H1 (cell line): ENCODE results near the gene SLC20A1. TPM values are rescaled to one million over a fixed set of nuclear protein-coding genes. Genes with fewer than 3 reads are reported as not detected.

Experiments used
- CTCF ChIA-PET: fragments of 300-600 bp; sonication (Branson Sonifier 250); formaldehyde crosslinking; loops from one replicate; lab custom pipeline; 2021; ENCODE audit not compliant: partially characterized antibody; lab: Charles Lee
- POLR2A ChIA-PET: fragments of 300-600 bp; sonication (Branson Sonifier 250); formaldehyde crosslinking; loops from one replicate; lab custom pipeline; 2021; ENCODE audit warnings: inconsistent platforms; ENCODE audit not compliant: partially characterized antibody; lab: Charles Lee
- DNase-seq, 2 experiments: peaks; one replicate each; pipeline versions ENCODE4 v3.0.0 to v3.0.0-alpha.2; 2010 to 2022; ENCODE audit warnings: low spot score in 2 of 2, low read depth in 1 of 2, mixed read lengths in 1 of 2
- FAIRE-seq: peaks from 2 replicates; lab custom pipeline; 2011; peaks lifted over from hg19 to GRCh38; lab: Jason Lieb, UNC
- H2AFZ ChIP-seq: 2 replicates; pipeline ENCODE4 v1.8.1; 2012; ENCODE audit warnings: low read length, inconsistent platforms
- H2AK5ac ChIP-seq: 2 replicates; pipeline ENCODE4 v1.6.1; 2013; ENCODE audit warnings: low read depth, low read length
- H2BK120ac ChIP-seq: replicated peaks from 2 replicates; pipeline ENCODE3; 2013; ENCODE audit warnings: low read depth, low read length, inconsistent platforms
- H2BK12ac ChIP-seq: 2 replicates; pipeline ENCODE4 v1.6.1; 2013; ENCODE audit warnings: low read depth, low read length
- H2BK15ac ChIP-seq: 2 replicates; pipeline ENCODE4 v1.6.1; 2013; ENCODE audit warnings: low read length
- H2BK20ac ChIP-seq: 2 replicates; pipeline ENCODE4 v1.6.1; 2013; ENCODE audit warnings: low read length
- H2BK5ac ChIP-seq: 2 replicates; pipeline ENCODE4 v1.6.1; 2013; ENCODE audit warnings: low read depth, low read length
- H3K14ac ChIP-seq: 2 replicates; pipeline ENCODE4 v1.6.1; 2013; ENCODE audit warnings: inconsistent platforms; ENCODE audit not compliant: insufficient read length
- H3K18ac ChIP-seq: 2 replicates; pipeline ENCODE4 v1.6.1; 2013; ENCODE audit warnings: low read length; ENCODE audit errors: extremely low read depth
- H3K23ac ChIP-seq: 2 replicates; pipeline ENCODE4 v1.6.1; 2013; ENCODE audit warnings: inconsistent platforms; ENCODE audit not compliant: insufficient read length
- H3K23me2 ChIP-seq: 2 replicates; pipeline ENCODE4 v1.6.1; 2013; ENCODE audit warnings: low read depth, low read length
- H3K27ac ChIP-seq: 2 replicates; pipeline ENCODE4 v1.6.1; 2011; ENCODE audit warnings: low read depth, low read length, inconsistent platforms
- H3K27me3 ChIP-seq, 4 experiments: replicated peaks in 1 of 4; 1 replicate in 1 of 4; 2 replicates in 3 of 4; pipeline versions ENCODE4 v1.6.1 to v1.8.1; 2011 to 2013; ENCODE audit warnings: low read length in 3 of 4, mild to moderate bottlenecking in 3 of 4, inconsistent platforms in 2 of 4, mixed read lengths in 2 of 4, moderate library complexity in 1 of 4; ENCODE audit not compliant: control insufficient read depth in 3 of 4, insufficient read depth in 3 of 4; ENCODE audit errors: extremely low read depth in 1 of 4
- H3K36me3 ChIP-seq, 4 experiments: 2 replicates each; pipeline versions ENCODE4 v1.6.1 to v1.8.1; 2011 to 2013; ENCODE audit warnings: mild to moderate bottlenecking in 4 of 4, low read length in 3 of 4, moderate library complexity in 2 of 4, control low read depth in 1 of 4, inconsistent platforms in 1 of 4; ENCODE audit not compliant: insufficient read depth in 4 of 4, control insufficient read depth in 2 of 4
- H3K4ac ChIP-seq: replicated peaks from 2 replicates; pipeline ENCODE3; 2013; ENCODE audit warnings: low read length, low read depth, mixed read lengths, inconsistent platforms; ENCODE audit not compliant: insufficient read length
- H3K4me1 ChIP-seq, 4 experiments: replicated peaks in 1 of 4; 1 replicate in 1 of 4; 2 replicates in 3 of 4; pipeline versions ENCODE4 v1.6.1 to v1.8.1; 2011 to 2013; ENCODE audit warnings: low read length in 3 of 4, inconsistent platforms in 2 of 4, mixed read lengths in 1 of 4; ENCODE audit not compliant: insufficient read depth in 4 of 4, control insufficient read depth in 3 of 4
- H3K4me2 ChIP-seq, 2 experiments: 2 replicates each; pipeline versions ENCODE4 v1.6.1 to v1.8.1; 2011 to 2013; ENCODE audit warnings: low read depth in 2 of 2, low read length in 2 of 2, control low read depth in 1 of 2, inconsistent platforms in 1 of 2, mild to moderate bottlenecking in 1 of 2; ENCODE audit not compliant: insufficient read depth in 1 of 2
- H3K4me3 ChIP-seq, 4 experiments: fragments of 200-600, 300-600 bp in 1 of 4; sonication (generic), shearing (Covaris generic), sonication (Bioruptor Twin) in 1 of 4; 2 replicates each; pipeline versions ENCODE4 v1.5.1 to v1.8.1; 2011 to 2016; ENCODE audit warnings: low read length in 4 of 4, low read depth in 3 of 4, control low read depth in 2 of 4, inconsistent platforms in 2 of 4, mild to moderate bottlenecking in 2 of 4, mixed read lengths in 1 of 4, moderate library complexity in 1 of 4; ENCODE audit not compliant: insufficient read depth in 2 of 4; ENCODE audit errors: extremely low read depth in 1 of 4
- H3K56ac ChIP-seq: replicated peaks from 2 replicates; pipeline ENCODE3; 2013; ENCODE audit warnings: low read depth, mild to moderate bottlenecking, mixed read lengths, low read length, inconsistent platforms; ENCODE audit not compliant: insufficient read length
- H3K79me1 ChIP-seq: 2 replicates; pipeline ENCODE4 v1.6.1; 2013; ENCODE audit warnings: low read depth, low read length, control low read depth
- H3K79me2 ChIP-seq, 2 experiments: 2 replicates each; pipeline versions ENCODE4 v1.6.1 to v1.8.1; 2012 to 2013; ENCODE audit warnings: low read length in 2 of 2, mild to moderate bottlenecking in 2 of 2, inconsistent platforms in 1 of 2; ENCODE audit not compliant: insufficient read depth in 2 of 2, control insufficient read depth in 1 of 2
- H3K9ac ChIP-seq, 4 experiments: replicated peaks in 1 of 4; 1 replicate in 1 of 4; 2 replicates in 3 of 4; pipeline versions ENCODE4 v1.6.1 to v1.8.1; 2011 to 2013; ENCODE audit warnings: low read depth in 3 of 4, low read length in 3 of 4, control low read depth in 2 of 4, mild to moderate bottlenecking in 2 of 4, moderate library complexity in 2 of 4, inconsistent platforms in 1 of 4; ENCODE audit errors: extremely low read depth in 1 of 4
- H3K9me3 ChIP-seq, 2 experiments: 2 replicates each; pipeline versions ENCODE4 v1.6.1 to v1.8.1; 2012 to 2013; ENCODE audit warnings: mild to moderate bottlenecking in 2 of 2, moderate library complexity in 2 of 2, control low read depth in 1 of 2, inconsistent platforms in 1 of 2, low read depth in 1 of 2, low read length in 1 of 2, mixed read lengths in 1 of 2; ENCODE audit not compliant: insufficient read depth in 2 of 2
- H4K20me1 ChIP-seq, 2 experiments: replicated peaks in 1 of 2; 2 replicates each; pipeline versions ENCODE3 to v1.8.1; 2011 to 2013; ENCODE audit warnings: inconsistent platforms in 2 of 2, low read length in 2 of 2, mild to moderate bottlenecking in 1 of 2; ENCODE audit not compliant: insufficient read depth in 2 of 2, control insufficient read depth in 1 of 2
- H4K5ac ChIP-seq: 2 replicates; pipeline ENCODE4 v1.6.1; 2013; ENCODE audit warnings: low read length, low read depth, mixed read lengths, inconsistent platforms; ENCODE audit not compliant: insufficient read length
- H4K8ac ChIP-seq: 2 replicates; pipeline ENCODE4 v1.8.0; 2013; ENCODE audit warnings: mild to moderate bottlenecking, moderate library complexity, low read length, inconsistent platforms; ENCODE audit not compliant: insufficient read depth; ENCODE audit errors: extremely low read depth
- H4K91ac ChIP-seq: replicated peaks from 2 replicates; pipeline ENCODE3; 2013; ENCODE audit warnings: low read length, mixed read lengths, inconsistent platforms; ENCODE audit not compliant: insufficient read length
- BACH1 ChIP-seq: IDR thresholded peaks from 2 replicates; pipeline ENCODE4 v1.6.1; 2012; ENCODE audit warnings: low read length, improper control_type of control experiment
- BCL11A ChIP-seq, 2 experiments: IDR thresholded peaks; one replicate each; pipeline ENCODE4 v1.6.1; 2011; ENCODE audit warnings: low read depth in 2 of 2, low read length in 2 of 2, mild to moderate bottlenecking in 2 of 2
- CBX5 ChIP-seq: fragments of 300-800, 300-1000 bp; sonication (generic); IDR thresholded peaks from 2 replicates; pipeline ENCODE4 v1.7.1; 2016; ENCODE audit warnings: antibody characterized with exemption, low read length, low read depth
- CEBPB ChIP-seq: IDR thresholded peaks from 2 replicates; pipeline ENCODE4 v1.6.1; 2012; ENCODE audit warnings: low read depth, low read length
- EP300 ChIP-seq, 2 experiments: IDR thresholded peaks; 1 replicate in 1 of 2; 2 replicates in 1 of 2; pipeline ENCODE4 v1.6.1; 2011 to 2012; ENCODE audit warnings: low read depth in 2 of 2, low read length in 2 of 2, mild to moderate bottlenecking in 2 of 2, borderline replicate concordance in 1 of 2, inconsistent platforms in 1 of 2, moderate library complexity in 1 of 2
- FOSL1 ChIP-seq: IDR thresholded peaks from 2 replicates; pipeline ENCODE4 v1.6.1; 2011; ENCODE audit warnings: mild to moderate bottlenecking, low read depth, low read length, moderate library complexity; ENCODE audit not compliant: insufficient read depth
- GABPA ChIP-seq: IDR thresholded peaks from 2 replicates; pipeline ENCODE4 v1.6.1; 2011; ENCODE audit warnings: mild to moderate bottlenecking, low read length, moderate library complexity, borderline replicate concordance; ENCODE audit not compliant: insufficient read depth
- KDM1A ChIP-seq: fragments of 200-600, 300-600 bp; sonication (generic); IDR thresholded peaks from 2 replicates; pipeline ENCODE4 v1.7.1; 2016; ENCODE audit warnings: mild to moderate bottlenecking, low read length, borderline replicate concordance
- PHF8 ChIP-seq: fragments of 200-600 bp; sonication (generic); conservative IDR thresholded peaks from 2 replicates; pipeline ENCODE4 v1.7.1; 2012; ENCODE audit warnings: low read depth, mild to moderate bottlenecking, inconsistent platforms, low read length, moderate library complexity
- POLR2A ChIP-seq, 2 experiments: IDR thresholded peaks; 1 replicate in 1 of 2; 2 replicates in 1 of 2; pipeline ENCODE4 v1.6.1; 2011; ENCODE audit warnings: low read depth in 2 of 2, low read length in 2 of 2, mild to moderate bottlenecking in 2 of 2; ENCODE audit errors: control extremely low read depth in 1 of 2
- SIX5 ChIP-seq: IDR thresholded peaks from 2 replicates; pipeline ENCODE4 v1.6.1; 2011; ENCODE audit warnings: mild to moderate bottlenecking, low read depth, low read length
- SP4 ChIP-seq: IDR thresholded peaks from 2 replicates; pipeline ENCODE4 v1.6.1; 2012; ENCODE audit warnings: low read length, inconsistent platforms
- SRF ChIP-seq: IDR thresholded peaks from 2 replicates; pipeline ENCODE4 v1.6.1; 2011; ENCODE audit warnings: mild to moderate bottlenecking, low read depth, low read length, moderate library complexity
- SUZ12 ChIP-seq: fragments of 200-600 bp; sonication (generic); IDR thresholded peaks from 2 replicates; pipeline ENCODE4 v1.6.1; 2012; ENCODE audit warnings: mild to moderate bottlenecking, inconsistent platforms, low read length, moderate library complexity, mixed read lengths
- YY1 ChIP-seq: IDR thresholded peaks from 2 replicates; pipeline ENCODE4 v1.6.1; 2011; ENCODE audit warnings: low read depth, mild to moderate bottlenecking, low read length
- ZNF274 ChIP-seq: IDR thresholded peaks from 2 replicates; pipeline ENCODE4 v1.7.0; 2012; ENCODE audit warnings: low read length, borderline replicate concordance; ENCODE audit errors: extremely low read depth
- WGBS, 2 experiments: shearing (Covaris generic) in 1 of 2; methylation state at CpG; one replicate each; pipeline versions ENCODE4 v1.1.6 to v1.1.7; 2013 to 2015; ENCODE audit warnings: low lambda C conversion rate in 2 of 2, mixed read lengths in 2 of 2, inconsistent platforms in 1 of 2, low coverage in 1 of 2, missing lambda C conversion rate in 1 of 2; ENCODE audit not compliant: insufficient replicate concordance in 2 of 2, insufficient coverage in 1 of 2, insufficient read length in 1 of 2; ENCODE audit errors: extremely low coverage in 1 of 2, missing lambda C conversion rate in 1 of 2; 5-methylcytosine and 5-hydroxymethylcytosine counted together
- polyA plus RNA-seq, 7 experiments: library from polyadenylated mRNA; depleted of rRNA in 3 of 7; stranded (reverse) in 5 of 7; unstranded in 2 of 7; fragments of >200 nt in 5 of 7; fragments of 200-250 nt in 2 of 7; gene quantifications; 1 replicate in 5 of 7; 2 replicates in 1 of 7; 4 replicates in 1 of 7; pipeline versions ENCODE4 v1.2.1 to v1.2.3, GENCODE V29; 2011 to 2013; ENCODE audit warnings: missing spikeins in 2 of 7, mixed read lengths in 2 of 7
- total RNA-seq: library from RNA; stranded (reverse); fragmentation: NEBNext Ultra II Directional; extraction: Animal tissue kit (Norgen Biotek cat#: 25700); gene quantifications from 2 replicates; pipeline ENCODE4 v1.2.1, GENCODE V29; 2021

SLC20A1 gene
- total and polyA plus RNA-seq, 2 of the 8 experiments (the other 6 are each of a cell fraction or from before 2014, with no cell fraction given), result 42.6 to 105 TPM

DNA sequence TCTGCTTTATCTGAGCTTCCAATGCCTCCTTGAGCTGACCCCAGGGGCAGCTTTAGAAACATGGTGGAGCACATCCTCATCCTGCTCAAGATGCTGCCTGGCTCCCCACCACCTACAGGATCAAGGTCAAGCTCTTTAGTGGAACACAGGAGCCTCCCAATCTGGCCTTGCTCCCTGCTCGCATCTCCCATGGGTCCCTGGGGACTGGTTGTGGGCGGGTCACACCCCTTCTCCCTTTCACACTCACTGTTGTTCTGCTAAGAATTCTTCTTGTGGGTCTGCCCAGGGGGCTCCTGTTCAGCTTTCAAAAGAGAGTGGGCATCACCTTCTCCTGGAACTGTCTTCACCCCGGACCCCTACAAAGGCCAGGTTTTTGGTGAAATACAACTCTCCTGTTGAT lies 66.7 kb downstream of the SLC20A1 start:
- H3K14ac ChIP-seq, result no peak overlapping the region
- H3K23ac ChIP-seq, result no peak overlapping the region
- H2AK5ac ChIP-seq, result no peak overlapping the region
- H4K8ac ChIP-seq, result no peak overlapping the region
- no peaks in the 10 kb centered on the region for H3K79me1 ChIP-seq
- no peaks in the 10 kb centered on the region; a peak in 1 of 7 replicates for H3K4me1 ChIP-seq
- no peak overlapping the region for H4K5ac ChIP-seq
- H2BK120ac ChIP-seq, result no peak overlapping the region
- H4K20me1 ChIP-seq, result no peaks in the 10 kb centered on the region
- CTCF ChIA-PET, result interaction anchor here (0.7 to 4.8 kb wide), 6 partner anchors 9 to 230 kb away, joined by 3 to 29 read pairs (median 4); no protein-coding TSS in a partner anchor
- no peak overlapping the region for H2BK15ac ChIP-seq
- H2BK12ac ChIP-seq, result no peak overlapping the region
- no peak overlapping the region for H3K4ac ChIP-seq
- H3K9ac ChIP-seq, result no peak overlapping the region
- H3K4me2 ChIP-seq, result no peak overlapping the region
- POLR2A ChIA-PET, result no interaction called here
- no peaks in the 10 kb centered on the region for H3K79me2 ChIP-seq
- no peak overlapping the region for H3K27ac ChIP-seq
- H2BK5ac ChIP-seq, result no peak overlapping the region
- H3K9me3 ChIP-seq, result no peaks in the 10 kb centered on the region
- H3K56ac ChIP-seq, result no peak overlapping the region
- WGBS, 2 experiments, result 88% methylated on average over 2 of the region's 3 CpGs; no CpG with 5 or more reads in 1 of the 2 experiments
- H2BK20ac ChIP-seq, result no peak overlapping the region
- FAIRE-seq, result no peak
- no peak overlapping the region for H2AFZ ChIP-seq
- no peak overlapping the region for H3K4me3 ChIP-seq
- H3K18ac ChIP-seq, result no peak overlapping the region
- DNase-seq, result peak in 1 of 2 experiments; percentile 34
- H3K36me3 ChIP-seq, result no peaks in the 10 kb centered on the region
- no peaks in the 10 kb centered on the region for H3K23me2 ChIP-seq
- H4K91ac ChIP-seq, result no peak overlapping the region
- H3K27me3 ChIP-seq, result no peaks in the 10 kb centered on the region
- no peak for TF ChIP-seq EP300 (IDR thresholded peaks at IDR 0.05; ENCODE audit: borderline replicate concordance in 1 of 2, low read depth in 2 of 2, low read length in 2 of 2)
- no peak for TF ChIP-seq BCL11A (IDR thresholded peaks at IDR 0.05; ENCODE audit: low read depth in 2 of 2, low read length in 2 of 2)
- TF ChIP-seq SRF, result no peak
- TF ChIP-seq BACH1, result no peak
- TF ChIP-seq ZNF274, result no peak
- no peak for TF ChIP-seq KDM1A
- no peak for TF ChIP-seq CBX5
- TF ChIP-seq FOSL1, result no peak
- no peak for TF ChIP-seq SIX5
- TF ChIP-seq CEBPB, result no peak
- TF ChIP-seq YY1, result no peak
- TF ChIP-seq GABPA, result no peak
- TF ChIP-seq PHF8, result no peak
- TF ChIP-seq SP4, result no peak
- TF ChIP-seq SUZ12, result no peak
- TF ChIP-seq POLR2A (IDR thresholded peaks at IDR 0.05; ENCODE audit: control extremely low read depth in 1 of 2, low read depth in 2 of 2, low read length in 2 of 2), result no peak
